Epithelial cell of esophagus (primary cell): ENCODE results near the gene SUGP2.
A peak's percentile ranks its signal among the peaks of the same experiment; 100 is the strongest.

ENCODE experiments used
- DNase-seq: peaks from one replicate; pipeline ENCODE4 v3.0.0; 2010; ENCODE audit warnings: low read depth
- H3K4me3 ChIP-seq: 2 replicates; pipeline ENCODE4 v1.5.1; 2011; ENCODE audit warnings: mild to moderate bottlenecking, low read length, control low read depth
- TF ChIP-seq, protein P1 (sequence below): IDR thresholded peaks from 2 replicates; pipeline ENCODE4 v1.5.1; 2011; ENCODE audit warnings: low read depth, mild to moderate bottlenecking, low read length, control low read depth, inconsistent platforms; ENCODE audit not compliant: insufficient read depth; ENCODE audit errors: missing control alignments

The SUGP2 gene

DNA sequence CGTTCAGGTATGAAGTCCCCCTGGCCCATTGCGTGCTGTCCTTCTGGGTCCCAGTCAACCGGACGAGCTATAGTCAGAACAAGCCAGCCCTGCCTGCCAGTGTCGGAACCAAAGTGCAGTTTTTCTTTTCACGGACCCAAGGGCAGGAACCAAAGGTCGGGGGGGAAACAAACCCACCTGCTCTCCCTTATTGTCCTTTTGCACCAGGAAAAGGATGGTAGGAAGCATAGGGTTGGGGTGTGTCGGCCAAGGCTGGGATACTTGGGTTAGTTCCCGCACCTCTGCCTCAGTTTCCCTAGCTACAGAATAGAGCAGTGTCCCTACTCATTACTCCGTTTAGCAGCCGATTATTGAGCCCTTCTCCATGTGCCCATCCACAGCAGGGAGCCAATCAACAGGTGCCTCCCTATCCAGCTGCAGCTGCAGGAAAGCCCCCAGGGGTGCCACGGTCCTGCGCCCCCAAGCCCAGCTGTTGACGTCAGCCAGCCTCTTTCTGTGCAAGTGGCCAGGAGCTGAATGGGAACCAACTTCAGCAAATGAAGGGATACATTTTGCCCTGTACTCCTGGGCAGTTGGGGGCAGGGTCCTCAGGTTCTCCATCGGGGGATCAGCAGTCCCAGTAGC is 21.1 kb upstream of the SUGP2 start:
- H3K4me3 ChIP-seq: no peak overlapping the region
- DNase-seq: no peak
- TF ChIP-seq, protein P1, sequence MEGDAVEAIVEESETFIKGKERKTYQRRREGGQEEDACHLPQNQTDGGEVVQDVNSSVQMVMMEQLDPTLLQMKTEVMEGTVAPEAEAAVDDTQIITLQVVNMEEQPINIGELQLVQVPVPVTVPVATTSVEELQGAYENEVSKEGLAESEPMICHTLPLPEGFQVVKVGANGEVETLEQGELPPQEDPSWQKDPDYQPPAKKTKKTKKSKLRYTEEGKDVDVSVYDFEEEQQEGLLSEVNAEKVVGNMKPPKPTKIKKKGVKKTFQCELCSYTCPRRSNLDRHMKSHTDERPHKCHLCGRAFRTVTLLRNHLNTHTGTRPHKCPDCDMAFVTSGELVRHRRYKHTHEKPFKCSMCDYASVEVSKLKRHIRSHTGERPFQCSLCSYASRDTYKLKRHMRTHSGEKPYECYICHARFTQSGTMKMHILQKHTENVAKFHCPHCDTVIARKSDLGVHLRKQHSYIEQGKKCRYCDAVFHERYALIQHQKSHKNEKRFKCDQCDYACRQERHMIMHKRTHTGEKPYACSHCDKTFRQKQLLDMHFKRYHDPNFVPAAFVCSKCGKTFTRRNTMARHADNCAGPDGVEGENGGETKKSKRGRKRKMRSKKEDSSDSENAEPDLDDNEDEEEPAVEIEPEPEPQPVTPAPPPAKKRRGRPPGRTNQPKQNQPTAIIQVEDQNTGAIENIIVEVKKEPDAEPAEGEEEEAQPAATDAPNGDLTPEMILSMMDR: no peak

GRCh38 chr19:19053508-19054314 is 20.4 kb upstream of the SUGP2 start:
- TF ChIP-seq, protein P1: peak; percentile 56

DNA sequence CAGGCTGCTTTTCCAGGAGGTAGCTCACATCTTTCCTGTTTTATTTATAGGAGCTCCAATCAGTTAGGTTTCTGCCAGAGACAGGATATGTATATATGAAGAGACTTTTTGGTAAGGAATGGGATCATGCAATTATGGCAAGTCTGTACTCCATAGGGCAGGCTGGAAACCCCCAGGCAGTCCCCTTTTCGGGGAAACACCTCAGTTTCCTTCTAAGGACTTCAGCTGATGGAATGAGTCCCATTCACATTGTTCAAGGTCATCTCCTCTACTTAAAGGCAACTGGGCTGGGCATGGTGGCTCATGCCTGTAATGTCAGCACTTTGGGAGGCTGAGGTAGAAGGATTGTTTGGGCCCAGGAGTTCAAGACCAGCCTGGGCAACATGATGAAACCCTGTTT is 19.6 kb upstream of the SUGP2 start:
- DNase-seq: no peak
- H3K4me3 ChIP-seq: no peak overlapping the region
- TF ChIP-seq, protein P1: no peak

More at GRCh38 chr19:19053508-19054314, 20.4 kb upstream of the SUGP2 start:
- DNase-seq: peak; percentile 45
- no peak overlapping the region for H3K4me3 ChIP-seq

DNA sequence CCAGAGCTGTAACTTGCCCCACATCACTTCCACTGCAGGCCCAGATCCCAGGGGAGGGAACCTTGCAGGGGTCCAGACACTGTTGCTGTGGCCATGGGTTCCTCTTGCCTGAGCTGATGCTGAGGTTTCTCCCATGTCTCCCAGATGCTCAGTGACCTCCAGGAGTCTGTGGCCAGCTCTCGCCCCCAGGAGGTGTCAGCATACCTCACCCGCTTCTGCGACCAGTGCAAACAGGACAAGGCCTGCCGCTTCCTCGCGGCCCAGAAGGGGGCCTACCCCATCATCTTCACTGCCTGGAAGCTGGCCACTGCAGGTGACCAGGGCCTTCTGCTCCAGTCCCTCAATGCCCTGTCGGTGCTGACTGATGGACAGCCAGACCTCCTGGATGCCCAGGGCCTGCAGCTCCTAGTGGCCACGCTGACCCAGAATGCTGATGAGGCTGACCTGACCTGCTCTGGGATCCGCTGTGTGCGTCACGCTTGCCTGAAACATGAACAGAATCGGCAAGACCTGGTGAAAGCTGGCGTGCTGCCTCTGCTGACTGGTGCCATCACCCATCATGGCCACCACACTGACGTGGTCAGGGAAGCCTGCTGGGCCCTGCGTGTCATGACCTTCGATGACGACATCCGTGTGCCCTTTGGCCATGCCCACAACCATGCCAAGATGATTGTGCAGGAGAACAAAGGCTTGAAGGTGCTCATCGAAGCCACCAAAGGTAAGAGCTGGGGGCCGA is 18.3 kb upstream of the SUGP2 start:
- DNase-seq: no peak
- TF ChIP-seq, protein P1: no peak
- H3K4me3 ChIP-seq: no peak overlapping the region

GRCh38 chr19:19050731-19051130 is 17.4 kb upstream of the SUGP2 start:
- no peak overlapping the region for H3K4me3 ChIP-seq
- DNase-seq: peak; percentile 60
- TF ChIP-seq, protein P1: no peak

GRCh38 chr19:19050104-19050503 is 16.8 kb upstream of the SUGP2 start:
- DNase-seq: peak; percentile 44
- TF ChIP-seq, protein P1: no peak
- no peak overlapping the region for H3K4me3 ChIP-seq
